ENCODE data around the gene HDAC2. TPM values are rescaled to one million over a fixed set of nuclear protein-coding genes. Genes with fewer than 3 reads are reported as not detected.

HDAC2 gene
- total and polyA plus RNA-seq, 5 donors from 2014 or later: 46.5 to 80.9 (median 71.5) TPM

- Mint-ChIP-seq H3K36me3 (no peaks in the 10 kb centered on the region), H3K27me3 (peaks cover 35% of the 10 kb centered on the region), H3K4me3 (no peak overlapping the region), H3K27ac (no peak overlapping the region), H3K4me1 (peaks cover 0 to 4% (median 2%) of the 10 kb centered on the region in 4 donors), H3K9me3 (peaks cover 0 to 2% (median 0%) of the 10 kb centered on the region in 7 donors)
- H3K27me3 ChIP-seq (ENCODE audit: control insufficient read depth, insufficient read depth, low read length): no peaks in the 10 kb centered on the region
- ATAC-seq (ENCODE audit: low read depth in 2 of 2) (no peak), DNase-seq (no peak)
- H3K4me3 ChIP-seq (ENCODE audit: low read depth, low read length): no peak overlapping the region
- no peaks in the 10 kb centered on the region for H3K36me3 ChIP-seq (ENCODE audit: control insufficient read depth, insufficient read depth, low read length)
- no peaks in the 10 kb centered on the region for H3K9me3 ChIP-seq (ENCODE audit: control insufficient read depth in 2 of 2, low read length in 2 of 2)
- H3K27ac ChIP-seq (ENCODE audit: insufficient read depth, low read length, poor library complexity, severe bottlenecking): no peak overlapping the region
- no peaks in the 10 kb centered on the region for H3K4me1 ChIP-seq (ENCODE audit: control insufficient read depth, insufficient read depth, low read length, poor library complexity, severe bottlenecking)
Measured at GRCh38 chr6:113908801-113909200, 62.1 kb downstream of the HDAC2 start.

GRCh38 chr6:113907102-113907815 is 63.7 kb downstream of the HDAC2 start:
- DNase-seq (no peak), ATAC-seq (ENCODE audit: low read depth in 2 of 2) (no peak)
- no peak overlapping the region for H3K27ac ChIP-seq (ENCODE audit: insufficient read depth, low read length, poor library complexity, severe bottlenecking)
- Mint-ChIP-seq H3K9me3 (peaks cover 0 to 2% (median 0%) of the 10 kb centered on the region in 7 donors), H3K4me1 (peaks cover 0 to 4% (median 2%) of the 10 kb centered on the region in 4 donors), H3K36me3 (no peaks in the 10 kb centered on the region), H3K27me3 (peaks cover 27% of the 10 kb centered on the region), H3K4me3 (no peak overlapping the region), H3K27ac (no peak overlapping the region)
- H3K4me3 ChIP-seq (ENCODE audit: low read depth, low read length): no peak overlapping the region
- no peaks in the 10 kb centered on the region for H3K4me1 ChIP-seq (ENCODE audit: control insufficient read depth, insufficient read depth, low read length, poor library complexity, severe bottlenecking)
- H3K27me3 ChIP-seq (ENCODE audit: control insufficient read depth, insufficient read depth, low read length): no peaks in the 10 kb centered on the region
- no peaks in the 10 kb centered on the region for H3K36me3 ChIP-seq (ENCODE audit: control insufficient read depth, insufficient read depth, low read length)
- H3K9me3 ChIP-seq (ENCODE audit: control insufficient read depth in 2 of 2, low read length in 2 of 2): no peaks in the 10 kb centered on the region

GRCh38 chr6:113903666-113904330 is 67.2 kb downstream of the HDAC2 start:
- peaks cover 28% of the 10 kb centered on the region for H3K27me3 Mint-ChIP-seq
- Histone ChIP-seq H3K4me1 (ENCODE audit: control insufficient read depth, insufficient read depth, low read length, poor library complexity, severe bottlenecking) (no peaks in the 10 kb centered on the region), H3K4me3 (ENCODE audit: low read depth, low read length) (no peak overlapping the region), H3K36me3 (ENCODE audit: control insufficient read depth, insufficient read depth, low read length) (no peaks in the 10 kb centered on the region), H3K27ac (ENCODE audit: insufficient read depth, low read length, poor library complexity, severe bottlenecking) (no peak overlapping the region), H3K9me3 (ENCODE audit: control insufficient read depth in 2 of 2, low read length in 2 of 2) (no peaks in the 10 kb centered on the region), H3K27me3 (ENCODE audit: control insufficient read depth, insufficient read depth, low read length) (no peaks in the 10 kb centered on the region)
- peaks cover 0 to 2% (median 0%) of the 10 kb centered on the region in 7 donors for H3K9me3 Mint-ChIP-seq
- ATAC-seq (ENCODE audit: low read depth in 2 of 2): no peak
- no peaks in the 10 kb centered on the region for H3K36me3 Mint-ChIP-seq
- no peak overlapping the region for H3K27ac Mint-ChIP-seq
- no peak for DNase-seq
- no peak overlapping the region for H3K4me3 Mint-ChIP-seq
- no peaks in the 10 kb centered on the region for H3K4me1 Mint-ChIP-seq

- H3K36me3 ChIP-seq (ENCODE audit: control insufficient read depth, insufficient read depth, low read length): no peaks in the 10 kb centered on the region
- H3K27ac ChIP-seq (ENCODE audit: insufficient read depth, low read length, poor library complexity, severe bottlenecking): no peak overlapping the region
- no peaks in the 10 kb centered on the region for H3K4me1 ChIP-seq (ENCODE audit: control insufficient read depth, insufficient read depth, low read length, poor library complexity, severe bottlenecking)
- Mint-ChIP-seq H3K4me1 (no peaks in the 10 kb centered on the region), H3K9me3 (peaks cover 0 to 2% (median 0%) of the 10 kb centered on the region in 7 donors), H3K27ac (no peak overlapping the region), H3K27me3 (peaks cover 23% of the 10 kb centered on the region), H3K36me3 (no peaks in the 10 kb centered on the region), H3K4me3 (no peak overlapping the region)
- no peaks in the 10 kb centered on the region for H3K27me3 ChIP-seq (ENCODE audit: control insufficient read depth, insufficient read depth, low read length)
- DNase-seq: no peak
- H3K4me3 ChIP-seq (ENCODE audit: low read depth, low read length): no peak overlapping the region
- no peaks in the 10 kb centered on the region for H3K9me3 ChIP-seq (ENCODE audit: control insufficient read depth in 2 of 2, low read length in 2 of 2)
- no peak for ATAC-seq (ENCODE audit: low read depth in 2 of 2)
Measured at GRCh38 chr6:113901482-113901881, 69.5 kb downstream of the HDAC2 start.

GRCh38 chr6:113894712-113895674 is 76.0 kb downstream of the HDAC2 start:
- peaks cover 19% of the 10 kb centered on the region for H3K27me3 Mint-ChIP-seq
- H3K36me3 ChIP-seq (ENCODE audit: control insufficient read depth, insufficient read depth, low read length): no peaks in the 10 kb centered on the region
- peaks cover 0 to 4% (median 2%) of the 10 kb centered on the region in 7 donors for H3K9me3 Mint-ChIP-seq
- no peaks in the 10 kb centered on the region for H3K36me3 Mint-ChIP-seq
- ATAC-seq (ENCODE audit: low read depth in 2 of 2) (no peak), DNase-seq (no peak)
- no peak overlapping the region for H3K27ac ChIP-seq (ENCODE audit: insufficient read depth, low read length, poor library complexity, severe bottlenecking)
- no peak overlapping the region for H3K27ac Mint-ChIP-seq
- no peaks in the 10 kb centered on the region for H3K4me1 ChIP-seq (ENCODE audit: control insufficient read depth, insufficient read depth, low read length, poor library complexity, severe bottlenecking)
- no peaks in the 10 kb centered on the region for H3K4me1 Mint-ChIP-seq
- no peaks in the 10 kb centered on the region for H3K9me3 ChIP-seq (ENCODE audit: control insufficient read depth in 2 of 2, low read length in 2 of 2)
- H3K4me3 Mint-ChIP-seq: no peak overlapping the region
- H3K27me3 ChIP-seq (ENCODE audit: control insufficient read depth, insufficient read depth, low read length): peaks cover 3% of the 10 kb centered on the region
- H3K4me3 ChIP-seq (ENCODE audit: low read depth, low read length): no peak overlapping the region

- no peaks in the 10 kb centered on the region for H3K4me1 ChIP-seq (ENCODE audit: control insufficient read depth, insufficient read depth, low read length, poor library complexity, severe bottlenecking)
- no peak overlapping the region for H3K4me3 ChIP-seq (ENCODE audit: low read depth, low read length)
- Mint-ChIP-seq H3K27ac (no peak overlapping the region), H3K4me3 (no peak overlapping the region), H3K4me1 (no peaks in the 10 kb centered on the region), H3K27me3 (peaks cover 17% of the 10 kb centered on the region), H3K36me3 (no peaks in the 10 kb centered on the region), H3K9me3 (peaks cover 0 to 4% (median 2%) of the 10 kb centered on the region in 7 donors)
- no peak overlapping the region for H3K27ac ChIP-seq (ENCODE audit: insufficient read depth, low read length, poor library complexity, severe bottlenecking)
- H3K36me3 ChIP-seq (ENCODE audit: control insufficient read depth, insufficient read depth, low read length): no peaks in the 10 kb centered on the region
- DNase-seq (no peak), ATAC-seq (ENCODE audit: low read depth in 2 of 2) (no peak)
- no peaks in the 10 kb centered on the region for H3K9me3 ChIP-seq (ENCODE audit: control insufficient read depth in 2 of 2, low read length in 2 of 2)
- H3K27me3 ChIP-seq (ENCODE audit: control insufficient read depth, insufficient read depth, low read length): peaks cover 3% of the 10 kb centered on the region
Measured at GRCh38 chr6:113893866-113894265, 77.1 kb downstream of the HDAC2 start.

GRCh38 chr6:113893451-113893850 is 77.5 kb downstream of the HDAC2 start:
- H3K27me3 Mint-ChIP-seq: peaks cover 17% of the 10 kb centered on the region
- H3K4me3 Mint-ChIP-seq: no peak overlapping the region
- H3K9me3 Mint-ChIP-seq: peaks cover 0 to 4% (median 2%) of the 10 kb centered on the region in 7 donors
- H3K27ac Mint-ChIP-seq: no peak overlapping the region
- H3K4me1 Mint-ChIP-seq: no peaks in the 10 kb centered on the region
- peaks cover 3% of the 10 kb centered on the region for H3K27me3 ChIP-seq (ENCODE audit: control insufficient read depth, insufficient read depth, low read length)
- ATAC-seq (ENCODE audit: low read depth in 2 of 2): no peak
- H3K9me3 ChIP-seq (ENCODE audit: control insufficient read depth in 2 of 2, low read length in 2 of 2): no peaks in the 10 kb centered on the region
- H3K4me3 ChIP-seq (ENCODE audit: low read depth, low read length): no peak overlapping the region
- H3K36me3 ChIP-seq (ENCODE audit: control insufficient read depth, insufficient read depth, low read length): no peaks in the 10 kb centered on the region
- no peak overlapping the region for H3K27ac ChIP-seq (ENCODE audit: insufficient read depth, low read length, poor library complexity, severe bottlenecking)
- DNase-seq: no peak
- no peaks in the 10 kb centered on the region for H3K36me3 Mint-ChIP-seq
- H3K4me1 ChIP-seq (ENCODE audit: control insufficient read depth, insufficient read depth, low read length, poor library complexity, severe bottlenecking): no peaks in the 10 kb centered on the region

All from CD4-positive, CD25-positive, alpha-beta regulatory T cell (primary cell).